ES-I3 (cell line): ENCODE measurements around the gene MGAT4B.

Experiments used
- H3K36me3 ChIP-seq: 2 replicates; pipeline ENCODE4 v1.6.1; 2013; ENCODE audit warnings: mild to moderate bottlenecking, low read length, control low read depth, moderate library complexity; ENCODE audit not compliant: insufficient read depth
- H3K4me1 ChIP-seq: 2 replicates; pipeline ENCODE4 v1.6.1; 2013; ENCODE audit warnings: mild to moderate bottlenecking, control low read depth, low read length; ENCODE audit not compliant: insufficient read depth
- H3K9ac ChIP-seq: 2 replicates; pipeline ENCODE4 v1.6.1; 2013; ENCODE audit warnings: low read depth, mild to moderate bottlenecking, low read length, moderate library complexity
- H3K9me3 ChIP-seq: 2 replicates; pipeline ENCODE4 v1.6.1; 2013; ENCODE audit warnings: mild to moderate bottlenecking, low read length, moderate library complexity; ENCODE audit not compliant: control insufficient read depth, insufficient read depth

MGAT4B gene

DNA sequence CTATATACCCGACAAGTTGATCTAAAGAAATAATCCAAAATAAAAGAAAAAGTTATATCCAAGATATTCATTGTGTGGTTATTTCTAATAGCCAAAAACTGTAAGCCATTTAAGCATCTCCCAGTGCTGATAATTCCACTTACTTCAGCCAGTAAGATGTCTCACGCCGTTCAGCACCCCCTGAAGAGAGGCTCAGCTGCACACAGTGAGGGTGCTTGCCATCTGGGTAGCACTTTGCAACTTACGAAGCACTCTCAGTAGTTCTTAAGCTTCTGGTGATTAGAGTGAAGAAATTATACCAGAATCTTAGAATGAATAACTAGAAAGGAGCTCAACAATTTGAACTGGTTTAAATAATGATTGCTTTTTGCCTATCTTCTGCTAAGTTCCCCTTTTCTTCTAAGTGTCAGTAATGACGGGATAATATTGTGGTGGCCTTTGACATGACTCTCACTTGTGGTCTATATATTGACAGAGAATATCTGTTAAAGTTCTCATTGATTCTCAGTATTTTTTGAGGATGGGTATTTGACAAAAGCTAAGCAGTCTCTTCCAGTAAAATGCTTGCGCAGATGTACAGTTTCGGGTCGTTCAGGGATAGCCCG is 39.1 kb downstream of the MGAT4B start:
- Histone ChIP-seq H3K9me3 (no peaks in the 10 kb centered on the region), H3K9ac (no peak overlapping the region), H3K4me1 (peaks cover 32% of the 10 kb centered on the region), H3K36me3 (peaks cover 15% of the 10 kb centered on the region)

GRCh38 chr5:179766726-179767455 is 39.8 kb downstream of the MGAT4B start:
- Histone ChIP-seq H3K36me3 (peaks cover 14% of the 10 kb centered on the region), H3K9me3 (no peaks in the 10 kb centered on the region), H3K9ac (no peak overlapping the region), H3K4me1 (peaks cover 39% of the 10 kb centered on the region)

GRCh38 chr5:179766021-179766725 is 40.5 kb downstream of the MGAT4B start:
- Histone ChIP-seq H3K9me3 (no peaks in the 10 kb centered on the region), H3K9ac (no peak overlapping the region), H3K36me3 (peaks cover 9% of the 10 kb centered on the region), H3K4me1 (peaks cover 42% of the 10 kb centered on the region)

DNA sequence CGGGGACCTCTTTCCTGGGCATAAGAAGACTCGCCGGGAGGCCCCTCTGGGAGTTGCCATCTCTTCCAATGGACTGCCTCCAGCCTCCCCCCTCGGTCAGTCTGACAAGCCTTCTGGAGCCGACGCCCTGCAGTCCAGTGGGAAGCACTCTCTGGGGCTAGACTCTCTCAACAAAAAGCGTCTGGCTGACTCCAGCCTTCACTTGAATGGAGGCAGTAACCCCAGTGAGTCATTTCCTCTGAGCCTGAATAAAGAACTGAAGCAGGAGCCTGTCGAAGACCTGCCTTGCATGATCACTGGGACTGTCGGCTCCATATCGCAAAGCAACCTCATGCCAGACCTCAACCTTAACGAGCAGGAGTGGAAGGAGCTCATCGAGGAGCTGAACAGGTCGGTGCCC is 41.3 kb downstream of the MGAT4B start:
- Histone ChIP-seq H3K4me1 (peaks cover 42% of the 10 kb centered on the region), H3K9me3 (no peaks in the 10 kb centered on the region), H3K9ac (no peak overlapping the region), H3K36me3 (peaks cover 7% of the 10 kb centered on the region)

DNA sequence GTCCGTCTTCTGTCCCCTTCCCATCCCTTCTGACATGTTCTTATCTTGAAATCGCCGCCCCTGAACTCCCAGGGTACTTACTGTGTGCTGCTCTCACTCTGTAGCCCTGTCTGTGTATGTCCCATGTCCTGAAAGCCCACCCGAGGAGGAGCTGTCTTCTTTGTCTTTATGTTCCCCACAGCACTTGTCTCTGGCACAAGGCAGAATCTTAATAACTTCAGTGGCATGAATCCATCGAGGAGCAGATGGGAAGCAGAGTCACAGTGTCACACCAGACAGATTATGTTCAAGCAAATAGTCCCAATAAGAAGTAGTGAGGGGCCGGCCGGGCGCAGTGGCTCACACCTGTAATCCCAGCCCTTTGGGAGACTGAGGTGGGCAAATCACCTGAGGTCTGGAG is 42.6 kb downstream of the MGAT4B start:
- no peaks in the 10 kb centered on the region for H3K9me3 ChIP-seq
- peaks cover 2% of the 10 kb centered on the region; the same call in 1 of the 2 replicates for H3K36me3 ChIP-seq
- peaks cover 49% of the 10 kb centered on the region for H3K4me1 ChIP-seq
- no peak overlapping the region for H3K9ac ChIP-seq

DNA sequence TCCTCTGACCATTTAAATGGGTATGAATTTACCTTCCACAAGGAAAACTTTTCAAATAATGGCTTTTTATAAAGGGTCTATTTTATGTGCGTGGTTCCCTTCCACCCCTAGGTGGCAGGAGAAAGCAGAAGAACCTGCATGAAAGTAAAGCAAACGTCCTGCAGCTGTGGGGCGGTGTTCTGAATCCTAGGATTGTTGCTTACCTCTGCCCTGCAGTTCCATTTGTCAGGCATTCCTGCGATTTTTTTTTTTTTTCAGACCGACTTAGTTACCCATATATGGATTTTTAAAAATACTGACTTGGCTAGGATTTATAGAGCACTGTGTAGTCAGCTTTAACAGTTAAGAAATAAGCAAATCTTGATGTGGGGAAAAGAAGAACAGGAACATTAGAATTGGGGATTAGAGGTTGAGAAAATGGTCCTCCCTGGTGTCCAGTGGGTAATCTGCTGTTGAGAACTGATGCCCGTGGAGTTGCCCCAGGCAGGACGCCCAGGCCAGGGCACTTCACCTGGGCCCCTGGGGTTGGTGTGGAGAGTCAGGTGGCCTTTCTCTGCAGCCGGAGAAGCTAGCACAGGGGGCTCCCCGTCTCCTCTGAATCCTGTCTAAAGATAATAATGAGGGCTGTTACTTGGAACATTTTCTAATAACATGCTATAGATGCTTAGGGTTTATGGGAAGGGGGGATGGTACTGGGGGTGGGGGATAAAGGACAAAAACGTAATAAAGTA is 43.3 kb downstream of the MGAT4B start:
- no peaks in the 10 kb centered on the region; the same call in 1 of the 2 replicates for H3K36me3 ChIP-seq
- no peaks in the 10 kb centered on the region for H3K9me3 ChIP-seq
- H3K4me1 ChIP-seq = peaks cover 49% of the 10 kb centered on the region
- peak overlapping the region; percentile 9; the same call in 1 of the 2 replicates for H3K9ac ChIP-seq

- H3K4me1 ChIP-seq = peaks cover 49% of the 10 kb centered on the region
- no peaks in the 10 kb centered on the region; the same call in 1 of the 2 replicates for H3K36me3 ChIP-seq
- no peak overlapping the region for H3K9ac ChIP-seq
- no peaks in the 10 kb centered on the region for H3K9me3 ChIP-seq
Measured at GRCh38 chr5:179762781-179763176, 43.9 kb downstream of the MGAT4B start.

DNA sequence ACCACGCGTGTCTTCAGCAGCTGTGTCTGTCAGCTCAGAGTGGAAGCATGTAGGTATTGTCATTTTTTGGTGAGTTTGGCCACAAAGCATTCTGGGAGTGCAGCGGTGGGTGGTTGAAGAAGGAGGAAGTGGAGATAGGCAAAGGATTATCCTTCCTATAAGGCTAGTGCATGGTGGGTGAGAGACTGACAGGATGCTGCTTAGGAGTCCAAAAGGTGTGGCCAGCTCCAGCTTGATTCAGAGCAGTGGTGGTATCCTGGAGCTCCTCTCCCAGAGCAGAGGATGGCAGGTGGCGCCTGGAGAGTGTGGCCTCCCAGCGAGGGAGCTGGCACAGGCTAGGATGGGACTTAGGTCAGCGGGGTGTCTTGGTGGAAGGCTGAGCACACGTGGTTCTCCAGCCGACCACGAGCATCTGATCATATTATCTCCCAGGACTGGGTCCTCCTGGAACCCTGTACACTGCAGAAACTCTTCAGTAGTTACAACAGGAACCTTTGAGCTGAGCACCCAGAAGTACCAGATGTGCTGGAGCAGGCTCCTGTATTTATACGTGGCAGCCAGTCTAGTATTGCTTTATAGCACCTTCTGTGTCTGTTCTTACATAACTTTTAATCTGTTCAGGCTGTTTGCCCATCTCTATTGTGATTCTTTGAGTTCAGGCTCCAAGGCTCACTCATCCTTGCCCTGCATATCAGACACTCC is 44.4 kb downstream of the MGAT4B start:
- Histone ChIP-seq H3K9me3 (no peaks in the 10 kb centered on the region), H3K9ac (no peak overlapping the region), H3K36me3 (no peaks in the 10 kb centered on the region; the same call in 1 of the 2 replicates), H3K4me1 (peaks cover 49% of the 10 kb centered on the region)

GRCh38 chr5:179759581-179760551 is 46.8 kb downstream of the MGAT4B start:
- Histone ChIP-seq H3K4me1 (peaks cover 37% of the 10 kb centered on the region), H3K9ac (no peak overlapping the region)

GRCh38 chr5:179758955-179759354 is 47.7 kb downstream of the MGAT4B start:
- Histone ChIP-seq H3K4me1 (peaks cover 42% of the 10 kb centered on the region), H3K9ac (no peak overlapping the region), H3K36me3 (no peaks in the 10 kb centered on the region; the same call in 1 of the 2 replicates), H3K9me3 (no peaks in the 10 kb centered on the region)

More at GRCh38 chr5:179759581-179760551, 46.8 kb downstream of the MGAT4B start:
- Histone ChIP-seq H3K9me3 (no peaks in the 10 kb centered on the region), H3K36me3 (no peaks in the 10 kb centered on the region; the same call in 1 of the 2 replicates)

- Histone ChIP-seq H3K9ac (no peak overlapping the region), H3K4me1 (peaks cover 19% of the 10 kb centered on the region), H3K36me3 (no peaks in the 10 kb centered on the region; the same call in 1 of the 2 replicates), H3K9me3 (no peaks in the 10 kb centered on the region)
Measured at GRCh38 chr5:179755022-179755421, 51.6 kb downstream of the MGAT4B start.

GRCh38 chr5:179753971-179754370 is 52.7 kb downstream of the MGAT4B start:
- Histone ChIP-seq H3K4me1 (peaks cover 14% of the 10 kb centered on the region), H3K9me3 (no peaks in the 10 kb centered on the region), H3K9ac (no peak overlapping the region), H3K36me3 (no peaks in the 10 kb centered on the region; the same call in 1 of the 2 replicates)
